Activated CD4-positive, alpha-beta T cell treated with anti-CD3 and anti-CD28 coated beads for 1 hour (primary cell): ENCODE data around the gene MIPEP.
"Not testable (repeated sequence)": the region's sequence is repeated elsewhere in the genome, so short reads cannot be mapped to it uniquely, and the experiment has no call there.

Experiments
- DNase-seq: peaks from one replicate; pipeline ENCODE4 v3.0.0-alpha.2; 2020

The MIPEP gene

GRCh38 chr13:23769401-23769800 lies 119.8 kb downstream of the MIPEP start:
- no peak for DNase-seq

- no peak for DNase-seq
These were observed 121.4 kb downstream of the MIPEP start for GRCh38 chr13:23767838-23768237.

DNA sequence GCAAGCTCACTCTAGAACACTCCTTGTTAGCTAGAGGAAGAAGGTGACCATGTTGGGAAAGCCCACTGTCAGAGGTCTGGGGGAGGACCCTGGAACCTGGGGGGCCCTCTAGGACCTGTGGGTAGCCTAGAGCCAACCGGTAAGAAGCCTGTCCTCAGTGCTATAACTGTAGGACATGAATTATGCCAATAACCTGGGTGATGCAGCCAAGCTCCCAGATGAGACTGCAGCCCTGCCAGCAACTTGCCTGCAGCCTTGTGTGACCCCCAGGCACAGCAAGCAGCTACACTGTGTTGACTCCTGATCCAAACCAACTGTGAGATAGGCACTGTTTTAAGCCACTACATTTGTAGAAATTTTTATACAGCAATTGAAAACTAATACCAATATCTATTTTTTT lies 122.3 kb downstream of the MIPEP start:
- no peak for DNase-seq

DNA sequence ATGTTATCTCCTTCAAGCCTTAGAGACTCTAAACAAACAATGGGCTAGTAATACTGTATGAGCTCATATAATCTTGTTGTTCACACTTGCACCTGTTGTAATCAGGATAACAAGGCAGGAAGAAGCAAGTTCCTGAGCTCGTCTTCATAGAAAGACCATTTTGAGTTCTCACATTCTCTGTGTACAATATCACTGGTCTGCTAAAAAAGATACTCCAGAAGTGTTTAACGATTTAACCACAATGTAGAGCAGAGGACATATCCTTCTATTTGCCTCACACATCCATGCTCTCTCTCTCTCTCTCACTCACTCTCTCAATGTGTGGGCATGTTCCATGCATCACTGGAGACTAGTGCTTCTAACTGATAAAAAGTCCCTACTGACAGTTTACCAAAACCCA lies 122.9 kb downstream of the MIPEP start:
- DNase-seq, result no peak

DNA sequence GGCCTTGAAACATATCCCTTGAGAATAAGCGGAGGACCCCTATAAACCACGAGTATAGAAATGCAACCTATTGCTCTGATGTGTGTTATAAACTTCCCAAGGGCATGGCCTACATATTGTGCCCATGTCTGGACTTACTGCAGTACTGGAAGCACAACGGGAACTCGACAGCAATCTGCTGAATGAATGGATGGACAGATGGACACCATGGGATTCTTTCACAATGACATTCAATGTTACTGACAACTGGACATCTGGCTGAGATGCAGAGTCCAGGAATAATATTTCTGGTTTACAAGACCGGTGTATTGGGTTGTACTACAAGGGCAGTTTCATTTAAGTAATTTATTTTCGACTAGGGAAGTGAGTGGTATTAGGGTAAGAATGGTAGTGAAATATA lies 123.7 kb downstream of the MIPEP start:
- DNase-seq, result no peak

DNA sequence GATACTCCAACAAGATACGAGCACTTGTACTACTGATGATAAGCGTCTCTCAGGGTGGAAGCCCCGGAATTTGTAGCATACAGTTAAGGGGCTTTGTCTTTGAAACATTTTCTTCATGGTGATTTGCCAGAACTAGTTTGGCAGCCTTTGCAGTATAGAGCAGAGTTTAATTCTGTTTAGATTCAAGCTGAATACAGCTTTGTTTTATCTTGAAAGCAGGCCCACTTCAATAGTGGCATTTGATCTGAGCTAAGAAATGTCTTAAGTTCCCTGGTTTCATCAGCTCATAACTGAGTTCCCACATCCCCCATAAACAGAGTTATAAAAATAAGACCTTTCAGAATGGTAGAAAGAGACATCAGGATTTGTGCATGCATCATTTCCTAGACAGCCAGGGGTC lies 125.9 kb downstream of the MIPEP start:
- DNase-seq, result no peak

GRCh38 chr13:23761760-23762159 lies 127.4 kb downstream of the MIPEP start:
- not testable (repeated sequence) for DNase-seq

GRCh38 chr13:23760000-23760399 lies 129.2 kb downstream of the MIPEP start:
- DNase-seq, result no peak

DNA sequence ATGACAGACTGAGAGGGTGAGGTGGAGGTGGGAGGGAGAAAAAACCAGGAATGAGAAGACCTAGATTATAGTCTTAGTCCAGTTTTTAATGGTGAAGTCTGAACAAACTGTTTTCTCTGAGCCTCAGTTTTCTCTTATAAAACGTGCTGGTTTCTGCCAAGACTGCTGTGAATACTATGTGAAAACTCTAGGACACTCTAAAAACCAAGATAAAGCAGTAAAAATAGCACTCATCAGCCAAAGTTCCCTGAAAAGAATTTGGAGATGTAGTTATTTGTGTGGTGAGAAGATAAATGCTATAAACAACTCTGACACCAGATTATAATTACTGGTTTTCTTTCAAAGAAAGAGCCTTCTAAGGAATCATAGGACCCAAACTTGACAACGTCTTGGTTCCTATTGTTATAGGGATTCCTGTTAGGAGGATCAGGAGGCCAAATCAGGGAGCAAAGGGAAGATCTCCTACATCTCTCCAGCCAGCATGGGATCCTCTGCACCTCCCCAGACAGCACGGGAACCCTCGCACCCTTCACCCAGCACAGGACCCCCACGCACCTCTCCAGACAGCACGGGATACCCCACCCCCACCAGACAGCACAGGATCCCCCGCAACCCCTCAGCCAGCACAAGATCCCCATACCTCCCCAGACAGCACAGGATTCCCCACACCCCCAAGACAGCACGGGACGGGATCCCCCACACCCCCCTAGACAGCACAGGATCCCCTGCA lies 130.2 kb downstream of the MIPEP start:
- DNase-seq, result no peak

DNA sequence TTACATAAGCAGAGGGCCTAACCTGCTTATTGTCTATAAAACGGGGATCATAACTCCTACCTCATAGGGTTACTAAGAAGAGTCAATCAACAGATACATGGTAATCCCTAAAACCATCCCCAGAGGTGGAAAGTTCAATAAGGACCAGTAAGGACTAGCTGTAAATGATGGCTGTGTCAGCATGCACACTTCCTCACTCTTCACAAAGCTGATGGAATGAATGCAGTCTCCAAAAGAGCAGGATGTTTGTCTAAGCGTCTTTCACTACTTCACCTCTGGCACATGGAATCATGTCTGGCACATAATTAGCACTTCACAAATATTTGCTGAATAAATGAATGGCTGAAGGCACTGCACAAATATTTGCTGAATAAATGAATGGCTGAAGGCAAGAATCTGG lies 134.2 kb downstream of the MIPEP start:
- DNase-seq, result no peak

- DNase-seq, result no peak
These were observed 134.7 kb downstream of the MIPEP start for GRCh38 chr13:23754506-23754905.

- DNase-seq, result no peak
These were observed 135.7 kb downstream of the MIPEP start for GRCh38 chr13:23753458-23753857.

GRCh38 chr13:23752111-23753001 lies 136.8 kb downstream of the MIPEP start:
- no peak for DNase-seq

DNA sequence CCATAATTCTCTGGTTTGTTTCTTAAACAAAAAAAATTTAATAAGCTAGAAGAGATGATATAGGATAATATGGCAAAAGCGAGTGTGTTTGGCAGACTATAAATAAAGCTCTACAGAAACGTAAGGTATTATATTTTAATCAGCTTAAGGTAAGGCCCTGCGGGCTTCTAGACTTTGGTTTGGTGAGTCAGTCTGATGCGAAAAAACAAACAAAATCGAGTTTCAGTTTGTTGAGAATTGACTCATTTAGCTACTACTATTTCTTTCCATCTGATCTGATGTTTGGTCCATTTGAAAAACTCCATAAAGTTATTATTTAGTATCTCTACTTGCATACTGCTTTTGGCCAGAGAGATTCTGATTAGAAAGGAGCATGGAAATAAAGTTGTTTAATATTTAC lies 138.0 kb downstream of the MIPEP start:
- no peak for DNase-seq

- no peak for DNase-seq
These were observed 138.6 kb downstream of the MIPEP start for GRCh38 chr13:23750383-23751121.

DNA sequence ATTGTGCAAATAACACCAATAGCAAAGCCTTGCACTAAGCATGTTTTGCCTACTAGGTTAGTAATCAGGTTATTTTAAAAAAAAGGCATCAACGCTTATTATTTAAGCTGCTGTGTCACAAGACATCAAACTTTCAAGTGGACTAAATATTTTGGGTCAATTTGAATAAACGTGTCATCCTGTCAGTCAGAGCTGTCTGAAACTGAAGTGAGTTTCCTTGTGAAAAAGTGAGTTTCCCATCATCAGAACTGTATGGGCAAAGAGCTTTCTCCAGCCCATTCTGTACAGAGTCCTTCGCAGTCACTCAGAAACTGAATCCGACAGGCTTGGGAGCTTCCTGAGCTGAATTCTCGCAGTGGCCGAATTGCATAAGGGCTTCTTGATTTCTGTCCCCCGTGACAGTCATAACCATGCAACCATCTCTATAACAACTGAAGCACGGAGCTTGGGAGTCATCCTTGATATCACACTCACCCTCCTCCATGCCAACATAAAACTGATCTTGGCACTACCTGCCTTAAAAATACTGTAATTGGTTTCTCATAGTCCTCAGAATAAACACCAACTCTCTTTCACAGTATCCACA lies 139.8 kb downstream of the MIPEP start:
- no peak for DNase-seq

- DNase-seq, result no peak
These were observed 140.8 kb downstream of the MIPEP start for GRCh38 chr13:23748109-23748990.

- DNase-seq, result not testable (repeated sequence)
These were observed 143.1 kb downstream of the MIPEP start for GRCh38 chr13:23746141-23746540.

- no peak for DNase-seq
These were observed 144.9 kb downstream of the MIPEP start for GRCh38 chr13:23744315-23744714.

DNA sequence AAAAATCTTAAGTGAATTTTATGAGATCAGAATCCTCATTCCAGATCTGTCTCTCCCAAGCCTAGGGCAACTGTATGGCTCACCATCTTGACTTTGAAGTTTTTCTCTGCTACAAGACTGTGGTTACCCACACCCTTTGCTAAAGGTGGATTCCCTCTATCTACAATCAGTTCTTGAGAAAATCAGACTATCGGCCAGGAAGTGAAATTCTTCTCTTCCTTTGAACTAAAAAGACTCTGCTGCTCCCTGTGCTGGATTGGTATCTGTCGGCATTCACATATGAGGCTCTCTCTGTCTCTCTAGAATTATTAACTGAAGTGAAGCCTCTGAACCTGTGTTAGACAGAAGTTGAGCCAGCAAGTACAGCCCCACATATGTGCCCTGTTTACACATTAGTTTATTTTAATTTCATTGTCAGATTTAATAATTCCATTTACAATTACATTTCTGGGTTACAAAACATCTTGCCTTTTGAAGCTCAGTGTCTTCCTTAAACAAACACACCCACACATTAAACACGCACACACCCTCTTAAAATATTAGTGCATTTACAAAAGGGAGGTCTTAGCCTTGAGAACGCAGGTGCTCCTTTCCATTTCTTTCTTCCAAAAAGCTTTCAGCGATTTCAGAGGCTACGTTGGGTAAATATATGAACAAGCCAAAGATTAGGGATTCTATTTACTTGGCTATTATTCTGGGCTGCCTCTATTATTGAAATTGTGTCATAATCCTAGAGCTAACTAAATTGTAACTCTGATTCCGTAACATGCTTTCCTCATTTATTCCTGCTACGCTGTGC lies 145.7 kb downstream of the MIPEP start:
- DNase-seq, result no peak

DNA sequence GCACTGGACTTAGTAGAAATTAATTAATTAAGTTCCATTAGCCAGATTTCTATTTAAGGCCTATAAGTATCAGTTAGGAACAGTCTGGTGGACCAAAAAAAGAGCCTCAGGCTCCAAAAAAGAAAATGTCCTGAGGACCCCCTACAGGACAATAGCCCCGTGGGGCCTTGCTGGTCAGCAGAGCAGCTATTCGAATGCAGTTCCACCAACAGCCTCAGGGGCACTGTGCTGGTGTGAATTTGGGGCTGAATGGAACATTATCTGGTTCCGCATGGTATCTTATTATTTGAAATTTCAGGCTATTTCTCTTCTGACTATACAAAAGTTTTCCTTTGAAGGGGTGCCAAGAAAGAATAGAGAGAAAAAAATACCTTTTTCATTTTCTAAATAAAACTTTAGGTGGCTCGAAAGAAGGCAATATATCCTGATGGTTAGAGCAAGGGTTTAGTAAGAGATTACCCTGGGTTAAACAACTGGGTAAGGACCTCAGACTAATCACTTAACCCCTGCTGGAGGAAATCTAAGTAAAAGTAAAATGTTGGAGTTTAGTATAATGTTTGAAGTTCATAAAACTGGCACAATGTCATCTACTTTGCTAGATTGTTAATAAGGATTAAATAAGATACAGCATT lies 147.2 kb downstream of the MIPEP start:
- DNase-seq, result no peak
